GM19328 (cell line): ENCODE data around the gene COPG2.
"Not testable (repeated sequence)": the region's sequence is repeated elsewhere in the genome, so short reads cannot be mapped to it uniquely, and the experiment has no call there.

ENCODE experiments used
- ATAC-seq: cut with Tn5 transposase; IDR thresholded peaks from one replicate; pipeline ENCODE4 v1.9.1; 2021; ENCODE audit warnings: mild to moderate bottlenecking, moderate library complexity; ENCODE audit not compliant: unreplicated experiment

Gene COPG2

GRCh38 chr7:130654850-130655249 lies 13.7 kb downstream of the COPG2 start:
- ATAC-seq: no peak

GRCh38 chr7:130650611-130651120 lies 17.9 kb downstream of the COPG2 start:
- ATAC-seq: no peak

- no peak for ATAC-seq
Observed at GRCh38 chr7:130649004-130649790, 19.4 kb downstream of the COPG2 start.

GRCh38 chr7:130648580-130648979 lies 20.0 kb downstream of the COPG2 start:
- ATAC-seq: no peak

GRCh38 chr7:130642383-130642782 lies 26.2 kb downstream of the COPG2 start:
- no peak for ATAC-seq

GRCh38 chr7:130641497-130641896 lies 27.1 kb downstream of the COPG2 start:
- ATAC-seq: no peak

- no peak for ATAC-seq
Observed at GRCh38 chr7:130641040-130641439, 27.5 kb downstream of the COPG2 start.

- no peak for ATAC-seq
Observed at GRCh38 chr7:130639388-130639787, 29.2 kb downstream of the COPG2 start.

- ATAC-seq: no peak
Observed at GRCh38 chr7:130632111-130632510, 36.4 kb downstream of the COPG2 start.

GRCh38 chr7:130628901-130629300 lies 39.6 kb downstream of the COPG2 start:
- no peak for ATAC-seq

GRCh38 chr7:130627775-130628174 lies 40.8 kb downstream of the COPG2 start:
- ATAC-seq: no peak

GRCh38 chr7:130622866-130623265 lies 45.7 kb downstream of the COPG2 start:
- ATAC-seq: no peak

GRCh38 chr7:130615583-130615982 lies 53.0 kb downstream of the COPG2 start:
- ATAC-seq: no peak

- no peak for ATAC-seq
Observed at GRCh38 chr7:130614449-130614848, 54.1 kb downstream of the COPG2 start.

GRCh38 chr7:130611218-130611617 lies 57.3 kb downstream of the COPG2 start:
- no peak for ATAC-seq

GRCh38 chr7:130607066-130607465 lies 61.5 kb downstream of the COPG2 start:
- not testable (repeated sequence) for ATAC-seq

GRCh38 chr7:130606161-130606560 lies 62.4 kb downstream of the COPG2 start:
- no peak for ATAC-seq

- no peak for ATAC-seq
Observed at GRCh38 chr7:130598056-130598455, 70.5 kb downstream of the COPG2 start.

- ATAC-seq: no peak
Observed at GRCh38 chr7:130595986-130596385, 72.6 kb downstream of the COPG2 start.

GRCh38 chr7:130593033-130593432 lies 75.5 kb downstream of the COPG2 start:
- no peak for ATAC-seq

GRCh38 chr7:130591464-130591863 lies 77.1 kb downstream of the COPG2 start:
- ATAC-seq: not testable (repeated sequence)

- ATAC-seq: not testable (repeated sequence)
Observed at GRCh38 chr7:130585932-130586331, 82.6 kb downstream of the COPG2 start.

- not testable (repeated sequence) for ATAC-seq
Observed at GRCh38 chr7:130575110-130575509, 93.4 kb downstream of the COPG2 start.
